B cell (primary cell): ENCODE measurements around the gene EYA3. TPM values are rescaled to one million over a fixed set of nuclear protein-coding genes. Genes with fewer than 3 reads are reported as not detected.

Experiments used
- ATAC-seq: fragments of 200-7000 bp; cut with Tn5 transposase; one replicate; pipeline ENCODE4 v1.10.0; 2021; ENCODE audit warnings: low read depth, mild to moderate bottlenecking, moderate number of reproducible peaks, moderate library complexity
- CTCF ChIA-PET: fragments of 350-600 bp; sonication (Branson Sonifier 250); formaldehyde crosslinking; loops from one replicate; lab custom pipeline; 2021; ENCODE audit warnings: antibody characterized with exemption, inconsistent platforms; lab: Charles Lee
- POLR2A ChIA-PET: fragments of 350-600 bp; sonication (Branson Sonifier 250); formaldehyde crosslinking; loops from one replicate; lab custom pipeline; 2021; ENCODE audit warnings: antibody characterized with exemption; lab: Charles Lee
- DNase-seq: peaks from one replicate; pipeline ENCODE4 v3.0.0; 2013
- H2AFZ ChIP-seq: 2 replicates; pipeline ENCODE4 v1.6.1; 2012; ENCODE audit warnings: mild to moderate bottlenecking, low read depth, low read length; ENCODE audit not compliant: insufficient read depth, poor library complexity, severe bottlenecking
- H3K27ac ChIP-seq, 2 donors: 1 replicate in 1 of 2; 2 replicates in 1 of 2; pipeline ENCODE4 v1.5.1; 2012 to 2013; ENCODE audit warnings: low read length in 2 of 2, mild to moderate bottlenecking in 2 of 2, moderate library complexity in 1 of 2
- H3K27me3 ChIP-seq, 4 experiments: fragments of 200-600 bp in 1 of 4; sonication (generic) in 1 of 4; replicated peaks in 1 of 4; 1 replicate in 2 of 4; 2 replicates in 2 of 4; pipeline versions ENCODE4 v1.6.1 to v1.7.0; 2013 to 2016; ENCODE audit warnings: low read length in 3 of 4, mild to moderate bottlenecking in 2 of 4, mixed read lengths in 1 of 4, moderate library complexity in 1 of 4; ENCODE audit not compliant: insufficient read depth in 4 of 4, control insufficient read depth in 3 of 4; ENCODE audit errors: control extremely low read depth in 1 of 4
- H3K36me3 ChIP-seq, 2 experiments: replicated peaks in 1 of 2; 1 replicate in 1 of 2; 2 replicates in 1 of 2; pipeline versions ENCODE4 v1.6.1 to v1.7.1; 2013; ENCODE audit warnings: low read length in 1 of 2; ENCODE audit not compliant: insufficient read depth in 2 of 2, control insufficient read depth in 1 of 2; ENCODE audit errors: control extremely low read depth in 1 of 2, extremely low read depth in 1 of 2
- H3K4me1 ChIP-seq, 2 donors: fragments of 200-600 bp in 1 of 2; sonication (generic) in 1 of 2; 1 replicate in 1 of 2; 2 replicates in 1 of 2; pipeline versions ENCODE4 v1.5.1 to v1.6.1; 2013 to 2017; ENCODE audit warnings: low read length in 2 of 2; ENCODE audit not compliant: control insufficient read depth in 2 of 2, insufficient read depth in 2 of 2
- H3K4me2 ChIP-seq: replicated peaks from 2 replicates; pipeline ENCODE3; 2012; ENCODE audit warnings: mild to moderate bottlenecking, low read depth, low read length; ENCODE audit not compliant: poor library complexity, severe bottlenecking
- H3K4me3 ChIP-seq, 5 experiments: fragments of 200-600 bp in 1 of 5; sonication (generic) in 1 of 5; 1 replicate in 3 of 5; 2 replicates in 2 of 5; pipeline versions ENCODE4 v1.5.1 to v1.7.0; 2011 to 2016; ENCODE audit warnings: low read length in 4 of 5, mild to moderate bottlenecking in 4 of 5, low read depth in 2 of 5, control low read depth in 1 of 5, moderate library complexity in 1 of 5; ENCODE audit not compliant: insufficient read depth in 1 of 5; ENCODE audit errors: control extremely low read depth in 1 of 5, extremely low read depth in 1 of 5
- H3K79me2 ChIP-seq: fragments of 200-600 bp; sonication (generic); one replicate; pipeline ENCODE4 v1.6.0; 2016; ENCODE audit warnings: low read length; ENCODE audit not compliant: control insufficient read depth, insufficient read depth
- H3K9ac ChIP-seq: fragments of 200-600 bp; sonication (generic); 2 replicates; pipeline ENCODE4 v1.6.1; 2017; ENCODE audit warnings: mild to moderate bottlenecking, low read length, moderate library complexity
- H3K9me3 ChIP-seq, 3 donors: one replicate each; pipeline versions ENCODE4 v1.6.1 to v1.7.1; 2013; ENCODE audit warnings: low read length in 2 of 3; ENCODE audit not compliant: control insufficient read depth in 2 of 3, insufficient read depth in 1 of 3; ENCODE audit errors: control extremely low read depth in 1 of 3
- H4K20me1 ChIP-seq: 2 replicates; pipeline ENCODE4 v1.6.0; 2012; ENCODE audit warnings: mild to moderate bottlenecking, low read length; ENCODE audit not compliant: insufficient read depth, control insufficient read depth, poor library complexity, severe bottlenecking
- H3K27ac Mint-ChIP-seq: one replicate; pipeline ENCODE4 v1.8.0; 2021; ENCODE audit warnings: mixed read lengths
- H3K27me3 Mint-ChIP-seq: one replicate; pipeline ENCODE4 v1.8.0; 2021; ENCODE audit warnings: mixed read lengths
- H3K4me1 Mint-ChIP-seq: one replicate; pipeline ENCODE4 v1.8.0; 2021; ENCODE audit warnings: mixed read lengths
- H3K4me3 Mint-ChIP-seq: one replicate; pipeline ENCODE4 v1.8.0; 2021; ENCODE audit warnings: mixed read lengths
- H3K9me3 Mint-ChIP-seq: one replicate; pipeline ENCODE4 v1.8.0; 2022; ENCODE audit warnings: mixed read lengths; ENCODE audit not compliant: insufficient read depth
- EZH2 ChIP-seq: IDR thresholded peaks from 2 replicates; pipeline ENCODE4 v1.6.1; 2012; ENCODE audit warnings: borderline replicate concordance, low read depth, mild to moderate bottlenecking, moderate library complexity, low read length; ENCODE audit not compliant: insufficient read depth, poor library complexity, severe bottlenecking
- WGBS: methylation state at CpG from one replicate; pipeline ENCODE4 v1.1.5; 2013; ENCODE audit warnings: missing lambda C conversion rate; ENCODE audit not compliant: insufficient coverage; 5-methylcytosine and 5-hydroxymethylcytosine counted together
- intact Hi-C: fragments of 100-400 bp; cut with micrococcal nuclease; formaldehyde crosslinking; loops from one replicate; pipeline ENCODE4 v1.10.0; 2022
- polyA plus RNA-seq: library from polyadenylated mRNA; depleted of rRNA; stranded (reverse); fragments of >200 nt; gene quantifications from 2 replicates; pipeline ENCODE4 v1.2.3, GENCODE V29; 2012
- total RNA-seq, 2 donors: library from RNA; stranded (reverse); fragments of 120-200 nt in 1 of 2; gene quantifications; 1 replicate in 1 of 2; 2 replicates in 1 of 2; pipeline versions ENCODE4 v1.2.3 to v1.2.4, GENCODE V29; 2013 to 2022
- TF ChIP-seq, protein P1 (sequence below): fragments of 200-600 bp; IDR thresholded peaks from one replicate; pipeline ENCODE4 v1.8.0; 2022; ENCODE audit warnings: antibody characterized with exemption, mild to moderate bottlenecking

EYA3 gene
- total and polyA plus RNA-seq, 2 donors (not counting 1 experiment from before 2014, with no cell fraction given) = 14.1 to 31.3 TPM

DNA sequence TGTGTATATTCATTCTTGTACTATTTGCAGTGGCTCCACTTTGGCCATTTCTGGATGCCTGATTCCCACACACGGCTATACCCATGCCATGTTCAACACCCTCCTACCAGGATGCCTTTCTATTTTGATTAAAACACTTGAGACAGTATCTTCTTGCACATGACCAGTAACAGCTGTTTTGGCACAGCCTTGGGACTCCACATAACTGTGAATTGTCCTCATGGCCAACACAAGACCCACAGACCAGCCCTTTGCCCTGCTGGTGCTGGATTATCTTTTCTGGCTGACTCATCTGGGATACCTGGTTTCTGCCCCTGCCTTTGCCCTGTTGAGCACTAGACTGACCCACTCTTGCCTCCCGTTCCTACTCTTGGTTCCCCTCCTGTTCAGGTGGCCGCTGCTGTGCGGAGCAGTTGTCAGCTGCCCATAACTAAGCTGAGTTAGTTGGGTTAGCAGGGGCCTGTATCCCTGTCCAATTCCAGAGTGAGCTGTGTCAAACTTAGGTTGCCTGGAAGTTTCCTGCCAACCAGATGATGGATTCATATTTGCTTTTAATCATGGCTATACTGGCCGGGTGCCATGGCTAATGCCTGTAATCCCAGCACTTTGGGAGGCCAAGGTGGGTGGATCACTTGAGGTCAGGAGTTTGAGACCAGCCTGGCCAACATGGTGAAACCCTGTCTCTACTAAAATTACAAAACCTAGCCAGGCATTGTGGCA lies 10.8 kb upstream of the EYA3 start:
- POLR2A ChIA-PET = no interaction called here
- Histone ChIP-seq H3K27ac (no peak overlapping the region), H2AFZ (no peak overlapping the region), H3K27me3 (no peaks in the 10 kb centered on the region), H3K79me2 (no peaks in the 10 kb centered on the region), H3K4me3 (no peak overlapping the region), H3K9me3 (no peaks in the 10 kb centered on the region), H3K9ac (no peak overlapping the region), H3K36me3 (no peaks in the 10 kb centered on the region), H4K20me1 (no peaks in the 10 kb centered on the region), H3K4me1 (no peaks in the 10 kb centered on the region), H3K4me2 (no peak overlapping the region)
- no peaks in the 10 kb centered on the region for H3K4me1 Mint-ChIP-seq
- H3K9me3 Mint-ChIP-seq = no peaks in the 10 kb centered on the region
- no peak for TF ChIP-seq EZH2
- TF ChIP-seq, protein P1, sequence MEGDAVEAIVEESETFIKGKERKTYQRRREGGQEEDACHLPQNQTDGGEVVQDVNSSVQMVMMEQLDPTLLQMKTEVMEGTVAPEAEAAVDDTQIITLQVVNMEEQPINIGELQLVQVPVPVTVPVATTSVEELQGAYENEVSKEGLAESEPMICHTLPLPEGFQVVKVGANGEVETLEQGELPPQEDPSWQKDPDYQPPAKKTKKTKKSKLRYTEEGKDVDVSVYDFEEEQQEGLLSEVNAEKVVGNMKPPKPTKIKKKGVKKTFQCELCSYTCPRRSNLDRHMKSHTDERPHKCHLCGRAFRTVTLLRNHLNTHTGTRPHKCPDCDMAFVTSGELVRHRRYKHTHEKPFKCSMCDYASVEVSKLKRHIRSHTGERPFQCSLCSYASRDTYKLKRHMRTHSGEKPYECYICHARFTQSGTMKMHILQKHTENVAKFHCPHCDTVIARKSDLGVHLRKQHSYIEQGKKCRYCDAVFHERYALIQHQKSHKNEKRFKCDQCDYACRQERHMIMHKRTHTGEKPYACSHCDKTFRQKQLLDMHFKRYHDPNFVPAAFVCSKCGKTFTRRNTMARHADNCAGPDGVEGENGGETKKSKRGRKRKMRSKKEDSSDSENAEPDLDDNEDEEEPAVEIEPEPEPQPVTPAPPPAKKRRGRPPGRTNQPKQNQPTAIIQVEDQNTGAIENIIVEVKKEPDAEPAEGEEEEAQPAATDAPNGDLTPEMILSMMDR = no peak
- DNase-seq (no peak), ATAC-seq (no peak)
- 96% methylated on average over 4 of the region's 5 CpGs for WGBS
- no peaks in the 10 kb centered on the region for H3K27me3 Mint-ChIP-seq
- CTCF ChIA-PET = interaction anchor here (0.6 to 1.3 kb wide), 2 partner anchors 27 to 109 kb away, joined by 4 to 5 read pairs; no protein-coding TSS in a partner anchor
- no peak overlapping the region for H3K4me3 Mint-ChIP-seq
- no peak overlapping the region for H3K27ac Mint-ChIP-seq
- intact Hi-C loops = no loop called here

DNA sequence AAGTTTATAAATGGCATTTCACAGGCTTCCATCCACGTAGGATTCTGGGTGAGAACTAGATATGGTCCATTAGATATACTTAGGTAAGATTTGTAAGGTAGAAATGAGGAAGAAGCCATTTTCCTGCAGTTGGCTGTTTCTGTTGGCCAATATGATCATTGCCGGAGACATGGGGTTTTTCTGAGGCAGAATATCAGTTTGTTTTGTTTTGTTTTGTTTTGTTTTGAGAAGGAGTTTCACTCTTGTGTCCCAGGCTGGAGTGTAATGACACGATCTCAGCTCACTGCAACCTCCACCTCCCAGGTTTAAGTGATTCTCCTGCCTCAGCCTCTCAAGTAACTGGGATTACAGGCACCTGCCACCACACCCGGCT lies 8.7 kb upstream of the EYA3 start:
- Mint-ChIP-seq H3K27ac (no peak overlapping the region), H3K9me3 (no peaks in the 10 kb centered on the region), H3K4me3 (no peak overlapping the region), H3K4me1 (no peaks in the 10 kb centered on the region), H3K27me3 (no peaks in the 10 kb centered on the region)
- Histone ChIP-seq H3K27me3 (no peaks in the 10 kb centered on the region), H3K4me3 (no peak overlapping the region), H3K4me2 (no peak overlapping the region), H3K36me3 (no peaks in the 10 kb centered on the region), H2AFZ (no peak overlapping the region), H4K20me1 (no peaks in the 10 kb centered on the region), H3K9me3 (no peaks in the 10 kb centered on the region), H3K79me2 (no peaks in the 10 kb centered on the region), H3K27ac (no peak overlapping the region), H3K9ac (no peak overlapping the region), H3K4me1 (no peaks in the 10 kb centered on the region)
- ATAC-seq (no peak), DNase-seq (no peak)
- CTCF ChIA-PET = interaction anchor here (0.6 to 1.8 kb wide), 6 partner anchors 18 to 144 kb away, joined by 3 to 10 read pairs (median 4); no protein-coding TSS in a partner anchor
- WGBS = 89% methylated on average over 1 of the region's 4 CpGs
- intact Hi-C loops = no loop called here
- POLR2A ChIA-PET = no interaction called here
- TF ChIP-seq, protein P1 = no peak
- no peak for TF ChIP-seq EZH2
